Measurements from ENCODE around the gene KCTD11.

Gene KCTD11

DNA sequence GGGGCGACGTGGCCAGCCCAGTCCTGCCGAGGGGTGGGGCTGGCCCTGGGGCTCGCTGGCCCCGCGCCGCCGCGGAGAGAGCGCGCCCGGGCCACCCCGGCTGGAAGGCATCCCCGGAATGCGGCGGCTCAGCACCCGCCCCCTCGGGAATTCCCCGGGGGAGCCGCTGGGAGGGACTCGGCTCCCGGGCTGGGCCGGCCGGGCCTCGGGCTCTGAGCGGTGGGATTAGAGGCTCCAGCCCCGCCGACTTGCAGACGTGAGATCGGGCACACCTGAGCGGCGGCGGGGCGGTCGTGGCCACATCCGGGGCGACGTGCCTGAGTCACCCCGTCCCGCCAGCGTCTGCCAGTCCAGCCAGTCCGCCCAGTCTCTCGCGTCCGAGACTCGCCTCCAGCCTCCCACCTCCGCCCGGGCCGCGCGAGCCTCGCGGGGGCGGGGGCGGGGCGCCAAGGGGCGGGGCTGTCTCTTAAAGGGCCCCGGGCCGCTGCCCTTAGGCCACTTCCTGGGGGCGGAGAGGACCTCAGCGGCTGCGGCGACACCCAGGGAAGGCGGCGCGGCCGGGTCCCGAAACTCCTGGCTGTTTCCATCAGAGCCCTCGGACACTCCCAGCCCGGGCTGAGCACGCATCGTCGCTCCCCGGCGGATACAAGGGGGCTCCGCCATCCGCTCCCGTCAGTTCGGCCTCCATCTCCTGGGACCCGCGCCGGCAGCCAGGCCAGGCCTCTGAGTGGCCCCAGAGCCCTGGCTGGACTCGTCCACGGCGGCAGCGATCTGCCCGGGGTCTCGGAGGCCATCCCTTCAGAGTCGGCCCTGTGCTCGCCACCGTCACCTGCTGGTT is at the start of gene KCTD11:
Gene KCTD11 (plus strand): TSS at position 498 of the 838 bp plus-strand sequence.
- peak; percentile 95 for DNase-seq (ENCODE audit: low spot score)

DNA sequence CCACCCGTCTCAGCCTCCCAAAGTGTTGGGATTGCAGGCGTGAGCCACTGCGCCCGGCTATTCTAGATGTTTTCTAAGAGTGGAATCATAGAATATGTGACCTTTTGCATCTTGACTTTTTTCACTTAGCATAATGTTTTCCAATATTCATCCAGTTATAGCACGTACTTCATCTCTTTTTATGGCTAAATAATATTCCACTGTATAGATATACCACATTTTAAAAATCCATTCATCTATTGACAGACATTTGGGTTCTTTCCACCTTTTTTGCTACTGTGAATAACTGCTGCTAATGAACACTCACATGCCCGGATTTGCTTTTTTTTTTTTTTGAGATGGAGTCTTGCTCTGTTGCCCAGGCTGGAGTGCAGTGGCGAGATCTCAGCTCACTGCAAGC is 47.8 kb upstream of the KCTD11 start:
- no peak for DNase-seq (ENCODE audit: low spot score)

DNA sequence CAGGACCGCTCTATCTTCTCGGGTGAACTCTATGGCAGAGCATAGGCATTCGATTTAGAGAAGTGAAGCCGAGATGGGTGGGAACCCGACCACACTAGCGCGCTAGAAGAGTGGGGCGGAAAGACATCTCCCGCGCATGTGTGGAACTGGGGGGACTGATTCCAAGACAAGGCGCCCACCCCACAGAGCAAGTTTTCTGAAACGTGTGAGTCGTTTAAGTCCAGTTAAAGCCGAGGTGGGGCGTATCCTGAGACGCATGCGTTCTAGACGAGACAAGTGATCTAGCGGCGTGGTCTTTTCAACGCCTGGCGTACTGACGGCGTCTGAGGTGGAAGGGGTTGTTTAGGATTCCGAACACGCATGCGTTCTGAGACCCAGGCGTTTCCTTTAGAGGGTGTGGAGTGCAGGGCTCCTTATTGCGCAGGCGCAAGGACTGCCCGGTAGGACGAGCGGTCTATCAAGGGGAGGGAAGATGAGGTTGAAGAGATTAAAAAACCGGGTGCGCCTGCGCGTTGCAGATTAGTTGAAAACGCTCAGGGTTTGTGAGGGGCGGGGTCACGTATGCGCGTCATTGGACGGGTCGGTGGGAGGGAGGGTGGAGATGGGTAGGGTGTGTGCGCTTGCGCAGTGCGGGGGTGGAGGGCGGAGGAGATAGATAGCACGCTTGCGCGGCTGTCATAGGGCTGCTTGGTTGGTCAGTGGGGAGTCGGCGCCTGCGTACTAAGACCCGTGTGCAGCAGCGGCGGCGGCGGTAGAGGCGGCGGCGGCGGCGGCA is 44.9 kb upstream of the KCTD11 start, which contains the start of gene EIF5A:
Gene EIF5A (plus strand): TSS at position 718 of the 775 bp plus-strand sequence. CDS start 2,008 bp downstream, outside the sequence.
- peak; percentile 100 for DNase-seq (ENCODE audit: low spot score)

DNA sequence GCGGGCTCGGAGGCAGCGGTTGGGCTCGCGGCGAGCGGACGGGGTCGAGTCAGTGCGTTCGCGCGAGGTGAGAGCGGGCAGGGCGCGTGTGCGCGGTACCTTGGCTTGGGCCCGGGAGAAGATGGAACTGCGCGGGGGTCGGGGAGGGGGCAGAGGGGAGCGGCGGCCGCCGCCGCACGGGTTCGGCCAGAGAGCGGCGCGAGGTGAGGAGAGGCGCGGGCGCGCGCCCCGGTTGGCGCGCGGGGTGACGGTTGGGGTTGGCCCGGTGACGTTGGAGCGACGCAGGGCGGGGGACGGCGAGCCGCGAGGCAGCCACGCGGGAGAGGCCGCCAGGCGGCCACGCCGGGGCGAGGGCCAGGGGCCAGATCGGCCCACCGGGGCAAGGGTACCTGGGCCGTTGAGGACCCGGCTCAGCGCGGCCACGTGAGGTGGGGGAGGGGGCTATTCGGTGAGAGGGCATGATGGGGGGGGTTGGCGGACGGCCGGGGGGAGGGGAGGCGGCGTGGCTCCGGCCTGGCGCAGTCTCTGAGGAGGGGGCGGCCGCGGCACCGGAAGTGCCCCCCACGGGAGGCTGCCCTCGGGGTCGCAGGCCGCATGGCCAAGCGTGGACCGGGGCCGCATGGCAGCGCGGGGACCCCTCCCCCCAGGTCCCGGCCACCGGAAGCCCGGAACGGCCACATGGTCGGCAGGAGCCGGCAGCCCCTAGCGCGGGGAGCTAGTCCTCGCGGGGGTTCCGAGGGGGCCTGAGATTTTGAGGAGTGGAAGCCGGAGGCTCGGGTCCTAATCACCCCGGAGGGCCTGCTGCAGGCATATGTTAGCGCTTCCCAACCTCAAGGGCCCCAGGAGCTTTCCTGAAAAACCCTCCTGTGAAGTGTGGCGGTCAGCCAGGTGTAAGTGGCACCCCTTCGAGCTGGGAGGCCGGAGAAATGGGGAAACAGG is 44.0 kb upstream of the KCTD11 start:
- DNase-seq (ENCODE audit: low spot score), result peak; percentile 37

DNA sequence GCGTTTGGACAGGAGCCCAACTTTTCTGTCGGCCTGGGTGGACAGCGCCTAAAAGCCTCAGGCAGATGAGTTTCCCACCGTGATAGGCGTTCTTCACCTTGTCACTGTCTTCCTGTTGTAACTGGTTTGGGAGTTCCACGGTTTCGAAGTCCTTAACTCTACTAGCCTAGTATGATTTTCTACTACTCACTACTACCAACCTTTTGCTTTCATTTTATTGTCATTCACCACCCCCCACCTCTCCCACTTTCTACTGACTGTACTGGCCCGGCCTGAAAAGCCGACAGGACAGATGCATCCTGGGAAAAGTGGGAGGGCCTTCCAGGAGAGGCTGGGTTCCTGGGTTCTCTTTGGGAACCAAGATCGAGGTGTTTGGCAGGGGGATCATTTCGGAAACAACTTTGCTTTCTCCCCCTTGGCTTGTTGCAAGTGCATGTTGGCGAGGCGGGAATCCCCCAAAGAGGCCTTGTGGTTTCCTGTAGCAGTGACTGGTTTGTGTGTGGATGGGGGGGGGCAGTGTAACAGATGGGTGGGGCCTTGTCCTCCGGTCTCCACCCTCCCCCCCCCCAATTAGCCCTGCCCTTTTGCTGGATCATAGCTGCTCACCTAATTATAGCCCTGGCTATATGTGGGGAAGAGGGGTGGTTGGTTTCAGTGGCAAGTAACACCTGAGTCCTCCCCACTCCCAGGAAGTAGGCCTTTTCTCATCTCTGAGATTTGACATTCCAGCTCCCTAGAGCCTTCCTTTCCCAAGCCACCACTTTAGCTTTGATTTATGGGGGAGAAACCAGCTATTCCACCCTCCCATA is 43.1 kb upstream of the KCTD11 start:
- peak; percentile 82 for DNase-seq (ENCODE audit: low spot score)

DNA sequence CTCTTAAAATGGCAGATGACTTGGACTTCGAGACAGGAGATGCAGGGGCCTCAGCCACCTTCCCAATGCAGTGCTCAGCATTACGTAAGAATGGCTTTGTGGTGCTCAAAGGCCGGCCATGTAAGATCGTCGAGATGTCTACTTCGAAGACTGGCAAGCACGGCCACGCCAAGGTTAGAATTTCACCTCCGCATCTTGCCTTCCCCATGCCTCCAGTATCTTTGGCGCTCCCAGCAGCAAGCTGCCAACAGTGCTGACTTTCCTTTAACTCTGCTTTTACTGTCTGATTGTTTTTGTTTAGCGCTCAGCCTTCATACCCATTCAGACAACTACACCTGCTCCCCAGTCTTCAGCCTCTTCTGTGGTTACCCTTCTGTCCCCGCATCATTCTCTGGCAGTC is 42.3 kb upstream of the KCTD11 start:
- no peak for DNase-seq (ENCODE audit: low spot score)

DNA sequence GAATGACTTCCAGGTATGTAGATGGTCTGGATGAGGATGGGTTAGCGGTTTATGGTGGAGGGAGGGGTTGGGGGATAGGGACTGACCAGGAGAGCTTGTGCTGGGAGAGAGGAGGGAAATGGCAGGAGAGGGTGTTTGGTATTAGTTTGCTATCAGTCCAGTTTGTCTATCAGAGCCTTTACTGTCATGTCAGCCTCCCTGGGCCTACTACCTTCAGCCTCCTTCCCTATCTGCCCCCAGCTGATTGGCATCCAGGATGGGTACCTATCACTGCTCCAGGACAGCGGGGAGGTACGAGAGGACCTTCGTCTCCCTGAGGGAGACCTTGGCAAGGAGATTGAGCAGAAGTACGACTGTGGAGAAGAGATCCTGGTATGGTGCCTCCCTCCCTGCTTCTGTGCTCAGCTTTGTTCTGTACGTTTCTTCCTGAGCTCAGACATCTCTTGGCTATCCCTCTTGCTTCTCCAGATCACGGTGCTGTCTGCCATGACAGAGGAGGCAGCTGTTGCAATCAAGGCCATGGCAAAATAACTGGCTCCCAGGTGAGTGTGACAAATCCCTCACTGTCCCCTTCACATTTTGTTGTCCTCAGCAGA is 40.8 kb upstream of the KCTD11 start:
- no peak for DNase-seq (ENCODE audit: low spot score)

DNA sequence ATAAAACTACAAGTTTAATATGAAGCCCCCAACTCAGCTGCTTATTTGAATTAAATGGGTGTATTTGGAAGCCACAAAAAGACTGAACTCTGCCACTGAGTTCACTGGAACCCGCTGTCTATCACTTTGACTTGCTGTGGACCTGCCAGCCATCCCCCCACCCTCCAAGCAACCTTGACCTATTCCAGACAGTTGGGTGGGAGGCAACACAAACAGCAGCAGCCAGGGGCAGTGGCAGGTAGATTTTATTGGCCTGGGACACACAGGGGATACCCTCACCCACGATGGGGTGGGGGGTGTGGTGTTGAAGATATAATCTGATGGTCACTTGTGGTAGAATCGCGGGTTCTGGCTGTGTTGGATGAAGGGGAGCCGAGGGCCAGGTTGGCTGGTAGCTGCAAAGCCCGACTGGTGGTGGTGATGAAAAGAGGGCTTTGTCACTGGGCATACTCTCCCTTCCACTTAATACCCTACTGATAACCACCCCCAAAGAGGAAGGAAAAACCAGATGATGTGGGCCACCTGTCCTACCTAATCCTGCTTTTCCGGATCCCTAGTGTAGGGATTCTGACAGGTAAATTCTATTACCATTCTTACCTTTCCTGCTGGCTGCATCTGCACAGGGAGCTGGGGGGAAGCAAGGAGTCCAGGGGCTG is 39.4 kb upstream of the KCTD11 start:
- DNase-seq (ENCODE audit: low spot score), result no peak

DNA sequence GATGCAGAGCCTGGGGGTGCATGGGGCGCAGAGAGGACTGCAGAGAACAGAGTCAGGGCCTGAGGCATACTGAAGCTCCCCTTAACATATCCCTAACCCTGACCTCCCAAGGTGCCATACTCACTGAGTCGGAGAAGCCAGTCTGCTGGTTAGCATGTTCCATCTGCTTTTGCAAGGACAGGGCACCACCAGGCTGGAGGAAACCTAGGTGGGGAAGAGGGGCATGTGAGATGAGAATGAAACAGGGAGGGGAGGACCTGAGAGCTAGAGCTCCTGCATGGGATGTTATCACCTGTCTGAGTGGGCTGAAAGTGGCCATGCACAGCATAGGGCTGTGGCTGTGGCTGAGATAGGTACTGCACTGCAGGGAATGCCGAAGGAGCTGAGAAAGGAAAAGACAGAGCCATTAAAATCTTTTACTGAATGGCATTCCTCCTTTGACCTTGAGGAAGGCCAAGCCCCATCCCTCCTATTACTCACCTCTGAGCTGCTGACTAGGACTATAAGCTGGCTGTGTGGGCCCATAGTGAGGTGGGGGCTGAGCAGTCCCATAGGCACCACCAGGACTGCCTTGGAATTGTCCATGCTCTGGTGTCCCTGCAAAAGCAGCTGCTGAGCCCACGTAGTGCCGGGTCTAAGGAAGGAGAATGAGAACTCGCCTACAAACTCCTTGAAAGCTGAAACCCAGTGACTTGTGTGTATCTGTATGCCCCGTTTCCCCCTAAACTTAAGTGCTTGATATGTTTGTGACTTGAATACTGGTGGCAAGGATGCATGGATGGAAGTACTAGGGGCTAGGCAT is 38.7 kb upstream of the KCTD11 start:
- peak; percentile 75 for DNase-seq (ENCODE audit: low spot score)

DNA sequence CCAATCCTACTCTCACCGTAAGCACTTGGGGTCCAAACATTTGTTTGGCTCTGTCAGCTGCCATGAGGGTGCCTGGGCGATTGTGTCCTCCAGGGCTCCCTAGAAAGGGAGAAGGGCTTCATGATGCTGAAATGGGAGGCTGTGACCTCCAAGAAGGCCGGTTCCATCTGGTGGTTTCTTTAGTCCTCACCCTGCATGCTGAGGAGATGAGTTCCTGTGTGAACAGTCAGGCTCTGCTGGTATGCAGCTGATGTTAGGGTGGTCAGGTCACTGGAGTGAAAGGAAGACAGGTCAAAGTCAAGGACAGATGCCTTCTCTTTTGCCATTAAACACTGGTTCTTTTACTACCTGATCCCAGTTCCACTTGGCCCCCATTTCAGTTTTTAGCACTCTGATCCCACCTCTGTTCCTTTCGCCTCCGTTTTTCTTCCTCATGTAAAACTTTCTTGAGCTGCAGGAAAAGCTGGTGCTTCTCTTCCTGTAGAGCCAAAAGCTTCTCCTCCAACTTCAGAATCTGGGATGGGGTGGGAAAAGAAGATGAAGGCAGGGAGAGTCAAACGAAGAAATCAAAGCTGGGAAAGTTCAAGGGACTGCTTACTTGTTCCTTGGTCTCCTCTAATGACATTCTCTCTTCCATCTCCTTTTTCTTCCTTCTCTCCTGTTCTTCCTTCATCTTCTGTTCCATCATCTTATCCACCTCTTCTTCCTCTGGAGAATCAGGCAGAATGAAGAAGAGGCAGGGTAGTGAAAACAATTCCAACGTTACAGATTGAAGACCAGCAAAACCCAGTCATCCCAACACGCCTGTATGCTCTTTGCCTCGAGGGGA is 37.9 kb upstream of the KCTD11 start:
- peak; percentile 73 for DNase-seq (ENCODE audit: low spot score)

DNA sequence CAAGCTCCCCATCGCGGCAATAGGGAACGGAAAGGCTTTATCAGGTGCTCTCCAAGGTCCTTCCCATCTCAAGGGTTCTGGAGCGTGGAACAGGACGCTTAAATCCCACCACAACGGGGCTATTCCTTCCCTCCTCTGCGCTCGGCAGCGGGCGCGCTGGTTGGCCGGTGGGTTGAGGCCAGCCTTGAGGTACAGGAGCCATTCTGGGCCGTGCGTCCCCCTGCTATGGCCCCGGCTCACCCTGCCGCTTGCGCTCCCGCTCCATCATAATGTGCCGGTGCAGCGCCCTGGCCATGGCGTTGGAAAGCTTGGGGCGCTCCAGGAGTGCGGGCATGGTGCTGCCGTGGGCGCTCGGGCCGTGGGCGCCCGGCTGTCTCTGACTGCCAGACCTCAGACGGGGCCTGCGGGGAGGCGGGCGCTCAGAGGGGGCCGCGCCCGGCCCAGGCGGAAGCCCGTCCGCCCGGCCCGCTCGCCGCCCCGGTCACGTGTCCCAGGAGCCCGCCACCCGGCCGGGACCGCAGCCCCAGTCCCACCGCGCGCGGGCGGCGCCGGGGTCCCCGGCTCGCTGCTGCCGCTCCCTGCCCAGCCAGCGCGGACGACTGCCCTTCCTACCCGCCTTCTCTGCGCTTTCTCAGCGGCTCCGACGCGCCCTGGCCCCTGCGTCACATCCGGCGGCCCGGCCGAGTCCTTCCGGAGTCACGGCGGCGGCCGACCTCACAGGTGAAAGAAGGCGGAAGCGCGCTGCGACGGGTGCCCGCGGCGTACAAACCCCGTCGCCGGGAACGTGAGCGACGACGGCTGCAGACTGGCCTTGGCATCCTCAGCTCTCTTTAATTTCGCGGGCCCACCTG is 37.0 kb upstream of the KCTD11 start, which contains the start of gene GPS2:
Gene GPS2 (minus strand): TSS at position 642 of the 851 bp plus-strand sequence. CDS start 308 bp downstream, at position 334.
- DNase-seq (ENCODE audit: low spot score), result peak; percentile 86

DNA sequence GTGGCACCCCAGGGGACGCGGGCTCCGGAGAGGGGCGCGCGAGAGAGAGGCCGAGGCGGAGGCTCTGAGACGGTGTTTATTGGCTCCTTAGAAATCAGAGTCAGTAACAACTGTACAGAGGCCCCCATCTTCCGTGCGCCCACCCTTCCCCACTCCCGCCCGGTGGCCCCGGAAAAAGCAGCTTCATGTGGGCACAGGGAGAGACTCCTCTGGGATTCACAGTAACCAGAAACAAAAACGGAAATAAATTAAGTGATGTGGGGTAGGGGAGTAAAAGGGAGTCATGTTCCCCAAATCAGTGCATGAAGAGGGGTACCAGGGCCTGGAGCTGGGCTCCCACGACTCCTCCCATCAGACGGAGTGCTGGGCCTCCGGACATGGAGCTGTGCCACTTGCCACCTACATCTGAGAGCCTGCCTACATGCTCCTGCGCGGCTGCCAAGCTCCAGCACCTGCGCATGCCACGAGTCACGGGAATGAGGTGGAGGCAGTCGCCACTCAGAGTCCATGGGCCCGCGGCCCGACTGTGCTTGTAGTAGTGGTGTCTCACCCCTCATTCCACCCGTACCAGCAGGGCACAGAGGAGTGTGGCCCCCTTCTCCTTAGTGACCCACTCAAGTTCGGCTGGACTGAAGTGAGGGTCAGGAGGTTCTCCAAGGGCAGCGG is 36.3 kb upstream of the KCTD11 start:
- DNase-seq (ENCODE audit: low spot score), result peak; percentile 52

DNA sequence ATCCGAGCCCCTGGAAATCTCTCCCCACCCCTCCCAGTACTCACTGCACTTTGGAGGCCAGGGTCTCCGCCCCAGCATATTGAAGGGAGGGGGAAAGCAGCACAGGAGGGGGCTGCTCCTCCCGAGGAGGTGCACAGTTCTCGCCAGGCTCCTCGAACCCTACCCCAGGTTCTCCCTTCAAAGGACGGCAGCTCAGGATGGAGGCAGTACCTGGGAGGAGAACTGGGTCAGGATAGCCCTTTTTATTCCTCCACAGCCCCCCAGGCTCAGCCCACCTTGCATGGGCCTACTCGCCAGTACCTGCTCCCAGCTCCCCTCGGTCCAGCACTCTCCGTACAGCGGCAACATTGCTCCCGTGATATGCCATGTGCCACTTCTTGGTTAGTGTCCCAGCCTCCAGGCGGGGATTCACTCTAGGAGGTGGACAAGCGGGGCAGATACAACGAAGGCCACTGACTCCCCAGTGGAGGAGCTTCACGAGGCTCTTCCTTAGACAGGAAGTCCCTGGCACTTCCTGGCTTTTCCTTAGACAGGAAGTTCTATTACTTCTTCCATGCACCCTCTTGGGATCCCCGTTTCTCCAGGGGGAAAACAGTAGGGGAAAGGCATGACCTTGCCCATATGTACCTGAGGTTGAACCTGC is 34.7 kb upstream of the KCTD11 start:
- DNase-seq (ENCODE audit: low spot score), result no peak

DNA sequence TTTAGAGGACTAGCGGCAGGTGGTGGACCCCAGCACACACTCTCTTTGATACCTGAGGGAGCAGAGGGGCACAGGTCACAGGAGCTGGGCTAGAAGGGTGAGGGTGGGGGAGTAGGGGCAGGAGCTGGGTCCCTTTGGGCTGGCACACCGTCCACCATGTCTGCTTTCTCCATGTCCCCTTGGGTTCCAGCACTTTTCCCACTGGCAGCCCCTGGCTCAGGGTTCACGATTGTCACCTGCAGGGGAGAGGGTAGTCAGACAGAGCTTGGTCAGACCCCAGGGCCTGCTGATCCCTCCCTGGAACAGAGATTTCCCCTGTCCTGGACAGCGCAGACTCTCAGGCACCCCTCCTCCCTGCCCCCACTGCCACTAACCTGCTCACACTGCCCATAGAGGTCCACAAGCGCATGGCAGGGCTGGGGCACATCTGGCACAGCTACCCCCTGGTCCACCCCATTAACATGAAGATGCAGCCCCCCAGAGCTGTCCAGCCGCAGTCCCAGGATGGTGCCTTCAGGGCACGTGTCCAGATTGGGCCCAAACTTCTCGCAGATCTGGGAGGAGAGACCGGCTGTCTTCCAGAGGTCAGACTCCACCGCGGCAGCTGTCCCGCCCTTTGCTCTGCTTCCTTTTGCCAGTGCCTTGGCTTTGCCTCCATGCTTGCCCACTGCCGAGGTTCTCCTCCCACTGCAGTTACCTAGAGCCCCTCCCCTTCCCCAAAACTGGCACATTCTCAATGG is 33.7 kb upstream of the KCTD11 start:
- no peak for DNase-seq (ENCODE audit: low spot score)

DNA sequence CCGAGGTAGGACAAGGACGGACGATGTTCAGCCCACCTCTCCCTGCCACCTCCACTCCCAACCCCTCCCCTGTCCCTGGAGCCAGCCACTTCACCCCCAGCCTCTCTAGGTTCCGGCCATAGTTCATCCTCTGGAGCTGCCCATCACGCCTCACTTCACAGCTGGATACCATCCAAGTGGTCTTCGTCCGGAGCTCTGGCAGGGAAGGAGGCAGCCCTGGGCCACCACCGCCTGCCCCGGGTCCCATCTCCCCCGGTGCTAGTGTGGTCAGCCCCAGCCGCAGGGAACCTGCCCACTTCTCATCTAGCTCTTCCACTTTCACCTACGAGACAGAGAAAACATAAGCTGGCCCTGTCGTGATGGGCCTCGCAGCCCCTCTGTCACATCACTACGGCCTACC is 30.5 kb upstream of the KCTD11 start:
- DNase-seq (ENCODE audit: low spot score), result no peak
